IMR-90 (cell line): ENCODE data around the gene SLC27A4.

Experiments used
- CEBPB ChIP-seq: IDR thresholded peaks from 2 replicates; pipeline ENCODE4 v1.6.1; 2012; ENCODE audit warnings: low read depth, low read length, improper control_type of control experiment
- CHD1 ChIP-seq: IDR thresholded peaks from 2 replicates; pipeline ENCODE4 v1.6.1; 2012; ENCODE audit warnings: low read depth, low read length, improper control_type of control experiment
- CTCF ChIP-seq: conservative IDR thresholded peaks from 2 replicates; pipeline ENCODE4 v1.5.1; 2012; ENCODE audit warnings: mild to moderate bottlenecking, low read depth, low read length, improper control_type of control experiment
- POLR2A ChIP-seq: IDR thresholded peaks from 2 replicates; pipeline ENCODE4 v1.6.1; 2012; ENCODE audit warnings: mild to moderate bottlenecking, low read depth, low read length
- RFX5 ChIP-seq: IDR thresholded peaks from 2 replicates; pipeline ENCODE4 v1.8.0; 2012; ENCODE audit warnings: low read depth, mild to moderate bottlenecking, low read length, moderate library complexity
- USF2 ChIP-seq: fragments of 150-350 bp; IDR thresholded peaks from 2 replicates; pipeline ENCODE4 v1.6.1; 2017; ENCODE audit warnings: mild to moderate bottlenecking, antibody characterized with exemption, low read length, low read depth

GRCh38 chr9:128384801-128385495, 44.6 kb downstream of the SLC27A4 start:
- TF ChIP-seq CTCF (no peak), POLR2A (no peak), CEBPB (no peak), CHD1 (no peak), RFX5 (no peak), USF2 (no peak)
